ENCODE measurements around the gene RPL22L1.
"Not testable (repeated sequence)": the region's sequence is repeated elsewhere in the genome, so short reads cannot be mapped to it uniquely, and the experiment has no call there.

Gene RPL22L1

DNA sequence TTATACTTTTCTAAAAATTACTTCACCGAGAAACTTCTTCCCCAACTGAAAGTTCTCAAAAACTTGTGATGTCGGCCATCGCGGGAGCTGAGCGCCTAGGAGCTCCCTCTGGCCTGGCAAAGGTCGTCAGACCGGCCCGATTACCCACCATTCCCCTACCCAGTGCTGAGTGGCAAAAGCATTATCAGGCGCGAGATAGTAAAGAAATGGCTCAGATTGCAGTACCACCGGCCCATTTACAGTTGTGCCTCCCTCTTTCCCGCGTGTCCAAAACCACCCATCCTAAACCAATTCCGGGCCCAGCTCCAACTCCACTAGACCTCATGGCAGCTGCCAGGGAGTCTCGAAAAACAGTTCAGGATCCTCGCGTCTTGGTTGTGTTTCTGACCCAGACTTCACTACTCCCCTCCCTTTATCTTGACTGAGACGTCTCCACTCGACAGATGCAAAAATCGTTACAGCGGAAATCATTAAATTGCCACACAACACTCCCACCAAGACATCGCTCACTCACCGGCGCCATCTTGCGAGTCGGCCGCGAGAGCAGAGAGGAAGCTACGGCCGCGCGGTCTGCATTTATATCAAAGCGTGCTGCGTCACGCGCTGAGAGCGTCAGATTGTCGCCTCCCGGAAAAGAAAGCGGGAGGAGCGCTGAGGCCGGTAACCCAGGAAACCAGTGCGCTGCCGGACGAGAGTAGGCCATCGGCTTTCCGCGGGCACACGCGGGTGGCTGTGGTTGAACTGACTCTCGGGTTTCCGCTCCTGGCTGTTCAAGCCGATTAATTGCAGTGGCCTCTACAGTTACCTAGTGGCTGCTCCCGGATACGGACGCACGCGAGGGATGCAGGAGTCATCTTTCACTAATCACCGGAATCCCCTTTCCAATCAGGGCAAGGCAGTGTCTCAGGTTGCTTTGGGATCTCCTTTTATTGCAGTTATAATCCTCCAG is at the start of gene RPL22L1:
Gene RPL22L1, minus strand, starts transcription at position 551 of the 949 bp plus-strand sequence. Its CDS starts 28 bp downstream, at position 523.
- peak; percentile 89 for DNase-seq (ENCODE audit: insufficient read length, low spot score)
- peak; percentile 96 for FAIRE-seq

DNA sequence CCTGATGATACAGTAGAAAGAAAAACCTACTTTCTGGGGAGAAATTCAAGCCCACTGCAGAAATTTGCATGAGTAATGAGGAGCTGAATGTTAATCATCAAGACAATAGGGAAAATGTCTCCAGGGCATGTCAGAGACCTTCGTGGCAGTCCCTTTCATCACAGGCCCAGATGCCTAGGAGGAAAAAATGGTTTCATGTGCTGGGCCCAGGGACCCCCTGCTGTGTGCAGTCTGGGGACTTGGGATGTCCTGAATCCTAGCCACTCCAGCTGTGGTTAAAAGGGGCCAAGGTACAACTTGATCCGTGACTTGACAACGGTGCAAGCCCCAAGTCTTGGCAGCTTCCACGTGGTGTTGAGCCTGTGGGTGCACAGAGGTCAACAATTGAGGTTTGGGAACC is 48.7 kb upstream of the RPL22L1 start:
- no peak for DNase-seq (ENCODE audit: insufficient read length, low spot score)
- FAIRE-seq = no peak

DNA sequence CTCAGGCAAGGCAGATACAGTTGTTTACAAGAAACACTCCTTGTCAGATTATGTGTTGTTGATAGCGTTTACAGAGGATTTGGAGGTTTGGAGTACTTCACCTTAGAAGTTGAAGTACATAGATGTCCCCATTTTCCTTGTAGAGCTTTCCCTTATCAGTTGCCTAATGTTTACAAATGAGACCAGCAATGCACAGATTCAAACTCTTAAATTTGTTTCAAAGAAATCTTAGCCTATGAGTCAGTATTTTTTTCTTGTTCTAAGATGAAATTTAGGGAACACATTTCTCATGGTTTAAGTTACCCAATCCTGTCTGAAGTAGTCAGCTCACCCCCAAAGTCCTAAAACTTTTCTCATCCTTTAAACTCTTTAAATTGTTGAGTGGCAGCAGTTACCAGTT is 44.7 kb upstream of the RPL22L1 start:
- FAIRE-seq (no peak), DNase-seq (ENCODE audit: insufficient read length, low spot score) (no peak)

DNA sequence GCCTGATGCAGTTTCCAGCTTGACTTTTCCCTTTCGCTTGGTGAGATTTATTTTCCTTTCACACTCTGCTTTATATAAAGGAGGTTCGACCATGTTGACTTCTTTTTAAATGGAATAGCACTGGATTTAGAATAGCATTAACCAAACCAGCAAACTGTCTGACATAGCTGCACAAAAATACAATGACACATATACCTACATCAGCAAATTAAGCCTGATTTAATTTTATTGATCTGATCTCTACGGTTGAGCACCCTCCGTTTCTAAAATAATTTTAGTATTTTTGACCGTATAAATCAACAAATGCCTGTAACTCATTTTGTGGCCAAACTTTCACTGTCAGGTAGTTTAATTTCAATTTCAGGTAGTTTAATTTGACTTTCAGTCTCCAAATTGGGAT is 44.2 kb upstream of the RPL22L1 start:
- FAIRE-seq (no peak), DNase-seq (ENCODE audit: insufficient read length, low spot score) (no peak)

DNA sequence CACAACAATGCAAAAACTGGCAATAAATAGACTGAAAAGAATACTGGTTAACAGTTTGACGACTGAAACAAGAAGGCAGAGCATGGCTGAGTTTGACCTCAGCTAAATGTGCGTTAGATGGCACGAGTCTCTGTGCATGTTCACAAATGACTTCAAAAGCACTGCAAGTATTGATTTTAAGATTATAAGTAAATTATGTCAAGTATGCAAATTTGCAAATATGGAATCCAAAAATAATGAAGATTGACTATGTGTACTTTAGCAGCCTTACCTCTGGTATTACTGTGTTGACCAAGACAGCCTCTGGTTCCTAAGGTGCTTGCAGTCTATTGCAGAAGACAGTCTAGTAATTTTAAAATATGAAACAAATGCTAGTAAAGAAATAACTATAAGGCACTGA is 41.1 kb upstream of the RPL22L1 start:
- no peak for DNase-seq (ENCODE audit: insufficient read length, low spot score)
- no peak for FAIRE-seq

DNA sequence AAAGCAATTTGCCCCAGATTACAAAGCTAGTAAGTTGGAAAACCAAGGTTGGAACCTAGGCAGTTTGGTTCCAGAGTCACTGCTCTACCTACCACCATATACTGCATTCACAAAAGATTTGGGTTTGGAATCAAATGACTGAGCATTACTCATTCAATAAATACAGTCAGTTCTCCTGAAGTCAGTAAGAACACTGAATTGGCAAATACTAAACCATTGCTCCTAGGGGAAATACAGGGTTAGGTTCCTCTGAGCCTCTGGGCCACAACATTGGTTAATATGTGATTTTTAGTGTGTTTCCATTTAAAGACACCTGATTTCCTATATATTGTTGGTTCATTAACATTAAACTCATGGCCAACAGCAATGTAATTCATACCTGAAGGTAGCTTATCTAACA is 40.5 kb upstream of the RPL22L1 start:
- no peak for FAIRE-seq

DNA sequence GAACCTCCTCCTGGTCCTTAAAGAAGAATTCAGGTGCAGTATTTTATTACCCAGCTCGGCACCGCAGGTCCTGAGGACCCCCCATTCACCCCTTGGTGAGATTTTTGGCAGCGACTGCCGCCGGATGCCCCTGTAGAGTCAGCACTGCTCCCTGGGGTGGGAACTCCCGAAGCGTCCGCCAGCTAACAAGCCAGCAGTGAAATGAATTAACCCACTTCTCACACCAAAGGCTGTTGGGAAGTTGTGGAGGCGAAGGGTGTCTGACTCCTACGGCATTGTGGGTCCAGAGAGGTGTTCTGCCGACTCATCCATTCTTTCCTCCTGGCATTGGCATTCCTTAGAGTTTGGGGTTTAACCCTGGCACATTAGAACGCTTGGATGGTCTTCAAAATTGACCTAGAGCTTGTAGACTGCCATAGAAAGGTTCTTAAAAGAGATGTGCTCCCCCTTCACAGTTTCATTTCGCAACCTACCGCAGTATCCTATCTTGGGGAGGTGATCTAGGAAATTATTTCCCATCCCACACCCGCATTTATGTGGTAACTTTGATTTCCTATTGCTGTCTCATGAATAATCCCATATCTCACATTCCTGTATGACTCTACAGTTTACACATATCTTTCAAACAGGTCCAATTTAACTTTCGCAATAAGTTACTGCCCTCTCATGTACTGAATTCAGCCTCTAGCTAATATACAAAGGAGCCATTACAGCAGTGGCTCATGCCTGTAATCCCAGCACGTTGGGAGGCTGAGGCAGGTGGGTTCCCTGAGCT is 39.3 kb upstream of the RPL22L1 start:
- FAIRE-seq (peak; percentile 33), DNase-seq (ENCODE audit: insufficient read length, low spot score) (peak; percentile 78)

More for the DNA sequence above, 40.5 kb upstream of the RPL22L1 start:
- DNase-seq (ENCODE audit: insufficient read length, low spot score) = no peak

DNA sequence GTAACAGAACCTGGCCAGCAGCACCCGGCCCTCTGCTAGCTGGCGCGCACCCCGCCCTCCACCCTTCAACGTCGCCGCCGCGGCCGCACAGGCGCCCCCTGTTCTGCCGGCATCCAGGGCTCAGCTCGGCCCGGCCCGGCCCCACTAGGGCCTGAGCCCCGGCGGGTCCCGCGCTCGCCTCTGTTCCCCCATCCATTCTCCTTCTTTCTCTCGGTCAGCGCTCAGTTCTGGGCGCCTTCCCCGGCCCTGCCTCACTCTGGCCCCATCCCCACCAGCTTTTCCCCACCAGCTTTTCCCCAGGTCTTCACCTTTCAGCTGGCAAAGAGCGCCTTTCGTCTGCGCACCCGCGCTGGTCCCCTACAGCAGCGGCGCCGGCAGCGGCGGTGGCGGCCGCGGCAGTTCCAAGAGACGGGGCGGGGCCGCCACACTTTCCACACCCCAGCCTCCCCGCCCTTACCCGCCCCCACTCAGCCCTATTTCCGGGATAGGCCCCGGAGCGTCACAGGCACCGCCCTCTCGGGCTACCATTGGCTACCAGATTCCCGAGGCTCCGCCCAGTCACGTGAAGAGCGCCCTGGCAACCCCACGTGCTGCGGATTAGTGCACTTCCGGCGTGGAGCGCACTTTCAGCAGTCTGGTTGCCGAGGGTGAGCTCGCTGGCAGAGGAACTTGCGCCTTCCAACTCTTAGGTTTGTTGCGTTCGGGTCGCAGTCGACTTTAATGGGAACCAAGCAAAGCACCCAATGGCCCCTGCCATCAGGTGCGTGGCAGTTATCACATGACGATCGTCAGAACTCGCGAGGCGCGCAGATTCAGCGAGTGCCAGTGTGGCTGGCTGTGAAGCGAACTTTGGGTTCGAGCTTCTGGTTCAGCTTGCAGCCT is 38.5 kb upstream of the RPL22L1 start, which contains the start of gene EIF5A2:
Gene EIF5A2, minus strand, starts transcription at position 403 of the 882 bp plus-strand sequence. CDS start 831 bp downstream, outside the sequence.
- FAIRE-seq (peak; percentile 91), DNase-seq (ENCODE audit: insufficient read length, low spot score) (peak; percentile 97)

DNA sequence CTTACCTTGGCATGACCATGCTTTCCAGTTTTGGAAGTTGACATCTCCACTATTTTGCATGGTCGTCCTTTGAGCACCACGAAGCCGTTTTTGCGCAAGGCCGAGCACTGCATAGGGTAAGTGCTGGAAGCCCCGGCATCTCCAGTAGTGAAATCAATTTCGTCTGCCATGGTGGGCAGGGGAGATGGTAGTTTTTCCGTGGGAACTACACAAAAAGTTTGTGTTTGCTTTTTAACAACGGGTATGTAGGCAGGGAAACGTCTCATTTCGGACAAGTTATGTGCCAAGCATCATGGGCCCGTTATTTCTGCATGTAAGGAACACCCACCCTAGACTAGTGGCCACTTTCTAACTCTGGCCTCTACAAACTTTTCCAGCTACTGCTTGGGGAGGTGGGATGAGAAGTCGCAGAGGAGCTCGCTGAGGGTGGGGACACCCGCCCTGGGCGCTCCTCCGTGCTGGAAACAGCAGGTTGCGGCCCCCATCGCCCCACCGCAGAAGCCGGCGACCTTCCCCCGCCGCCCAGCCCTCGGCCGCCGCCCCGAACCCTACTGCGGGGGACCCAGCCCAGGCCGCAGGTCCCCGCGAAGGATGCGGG is 37.7 kb upstream of the RPL22L1 start:
- DNase-seq (ENCODE audit: insufficient read length, low spot score) (peak; percentile 23), FAIRE-seq (no peak)

DNA sequence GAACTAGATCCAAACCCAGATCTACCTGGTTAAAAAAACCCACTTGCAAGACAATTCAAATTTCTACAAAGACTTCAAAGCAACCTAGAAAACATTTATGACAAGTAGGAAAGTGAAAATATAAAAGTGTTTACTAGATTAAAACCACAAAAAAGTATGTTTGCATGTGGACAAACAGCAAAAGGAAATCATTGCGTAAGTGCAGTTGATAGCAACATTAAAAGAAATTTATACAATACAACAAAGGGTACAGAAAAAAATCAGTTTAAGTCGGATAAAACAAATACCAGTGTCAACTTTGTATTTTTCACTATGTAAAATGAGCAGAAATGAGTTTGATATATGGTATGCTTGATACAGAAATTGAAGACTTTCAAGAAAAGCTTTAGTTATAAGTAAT is 35.9 kb upstream of the RPL22L1 start:
- no peak for FAIRE-seq
- DNase-seq (ENCODE audit: insufficient read length, low spot score) = no peak

DNA sequence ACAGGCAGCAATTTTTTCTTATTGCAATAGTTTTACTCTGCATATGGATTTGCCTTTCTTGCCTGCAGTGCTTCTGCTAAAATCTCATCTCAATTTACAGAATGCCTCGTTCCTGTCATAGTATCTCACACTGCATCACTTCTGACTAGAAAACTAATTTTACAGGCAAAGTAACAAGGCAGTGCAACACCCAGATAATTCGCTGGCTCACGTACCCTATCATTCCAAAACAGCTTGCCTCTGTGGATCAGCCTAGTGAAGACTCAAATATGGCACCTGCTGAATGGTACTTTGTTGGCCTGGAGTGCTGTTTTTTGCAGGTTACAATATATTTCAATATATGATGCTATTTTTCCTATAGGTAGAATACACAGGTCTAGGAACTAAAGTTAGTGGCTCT is 33.1 kb upstream of the RPL22L1 start:
- FAIRE-seq (peak; percentile 33), DNase-seq (ENCODE audit: insufficient read length, low spot score) (no peak)

DNA sequence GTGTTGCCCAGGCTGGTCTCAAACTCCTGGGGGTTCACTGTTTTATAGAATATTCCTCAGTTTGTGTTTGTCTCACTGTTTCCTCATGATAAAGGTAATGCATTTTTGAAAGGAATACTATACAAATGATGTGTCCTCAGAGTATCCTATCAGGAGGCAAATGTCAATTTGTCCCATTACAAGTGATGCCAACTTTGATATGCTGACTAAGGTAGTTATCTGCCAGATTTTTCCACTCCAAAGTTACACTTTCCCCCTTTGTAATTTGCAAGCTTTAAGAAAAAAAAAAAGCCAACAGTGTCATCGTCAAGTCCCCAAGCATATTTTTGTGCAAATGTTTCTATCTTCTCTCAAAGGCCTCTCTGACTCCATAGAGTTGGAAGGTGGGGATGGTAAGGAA is 29.5 kb upstream of the RPL22L1 start:
- FAIRE-seq = no peak

DNA sequence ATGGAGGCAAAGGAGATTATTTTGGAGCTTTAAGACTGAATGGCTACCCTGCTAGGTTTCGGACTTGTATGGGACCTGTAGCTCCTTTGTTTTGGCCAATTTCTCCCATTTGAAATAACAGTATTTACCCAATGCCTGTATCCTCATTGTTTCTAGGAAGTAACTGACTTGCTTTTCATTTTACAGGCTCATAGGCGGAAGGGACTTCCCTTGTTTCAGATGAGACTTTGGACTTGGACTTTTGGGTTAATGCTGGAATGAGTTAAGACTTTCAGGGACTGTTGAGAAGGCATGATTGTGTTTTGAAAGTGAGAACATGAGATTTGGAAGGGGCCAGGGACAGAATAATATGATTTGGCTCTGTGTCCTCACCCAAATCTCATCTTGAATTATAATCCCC is 28.0 kb upstream of the RPL22L1 start:
- DNase-seq (ENCODE audit: insufficient read length, low spot score) (no peak), FAIRE-seq (no peak)

More for the DNA sequence above, 29.5 kb upstream of the RPL22L1 start:
- DNase-seq (ENCODE audit: insufficient read length, low spot score) = no peak

DNA sequence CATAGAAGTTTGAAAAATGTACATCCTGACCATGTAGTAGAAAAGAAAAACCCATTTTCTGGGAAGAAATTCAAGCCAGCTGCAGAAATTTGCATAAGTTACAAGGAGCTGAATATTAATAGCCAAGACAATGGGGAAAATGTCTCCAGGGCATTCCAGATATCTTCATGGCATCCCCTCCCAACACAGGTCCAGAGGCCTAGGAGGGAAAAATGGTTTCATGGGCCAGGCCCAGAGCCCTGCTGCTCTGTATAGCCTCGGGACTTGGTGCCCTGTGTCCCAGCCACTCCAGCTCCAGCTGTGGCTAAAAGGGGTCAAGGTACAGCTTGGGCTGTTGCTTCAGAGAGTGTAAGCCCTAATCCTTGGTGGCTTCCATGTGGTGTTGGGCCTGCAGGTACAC is 27.2 kb upstream of the RPL22L1 start:
- not testable (repeated sequence) for FAIRE-seq

DNA sequence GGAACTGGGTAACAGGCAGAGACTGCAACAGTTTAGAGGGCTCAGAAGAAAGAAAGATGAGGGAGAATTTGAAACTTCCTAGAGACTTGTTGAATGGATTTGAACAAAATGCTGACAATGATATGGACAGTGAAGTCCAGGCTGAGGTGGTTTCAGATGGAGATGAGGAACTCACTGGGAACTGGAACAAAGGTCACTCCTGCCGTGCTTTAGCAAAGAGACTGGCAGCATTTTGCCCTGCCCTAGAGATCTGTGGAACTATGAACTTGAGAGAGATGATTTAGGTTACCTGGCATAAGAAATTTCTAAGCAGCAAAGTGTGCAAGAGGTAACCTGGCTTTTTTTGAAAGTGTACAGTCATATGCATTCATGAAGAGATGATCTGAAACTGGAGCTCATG is 26.8 kb upstream of the RPL22L1 start:
- DNase-seq (ENCODE audit: insufficient read length, low spot score) = no peak
- FAIRE-seq = no peak

More for the DNA sequence above, 27.2 kb upstream of the RPL22L1 start:
- DNase-seq (ENCODE audit: insufficient read length, low spot score) = not testable (repeated sequence)

DNA sequence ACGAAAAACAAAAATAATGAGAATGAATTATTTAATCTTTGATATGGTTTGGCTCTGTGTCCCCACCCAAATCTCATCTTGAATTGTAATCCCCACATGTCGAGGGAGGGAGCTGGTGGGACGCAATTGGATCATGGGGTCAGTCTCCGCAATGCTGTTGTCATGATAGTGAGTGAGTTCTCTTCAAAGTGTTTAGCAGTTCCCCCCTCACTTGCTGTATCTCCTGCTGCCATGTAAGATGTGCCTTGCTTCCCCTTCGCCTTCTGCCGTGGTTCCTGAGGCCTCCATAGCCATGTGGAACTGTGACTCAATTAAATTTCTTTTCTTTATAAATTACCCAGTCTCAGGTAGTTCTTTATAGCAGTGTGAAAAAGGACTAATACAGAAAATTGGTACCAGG is 26.3 kb upstream of the RPL22L1 start:
- not testable (repeated sequence) for DNase-seq (ENCODE audit: insufficient read length, low spot score); FAIRE-seq

DNA sequence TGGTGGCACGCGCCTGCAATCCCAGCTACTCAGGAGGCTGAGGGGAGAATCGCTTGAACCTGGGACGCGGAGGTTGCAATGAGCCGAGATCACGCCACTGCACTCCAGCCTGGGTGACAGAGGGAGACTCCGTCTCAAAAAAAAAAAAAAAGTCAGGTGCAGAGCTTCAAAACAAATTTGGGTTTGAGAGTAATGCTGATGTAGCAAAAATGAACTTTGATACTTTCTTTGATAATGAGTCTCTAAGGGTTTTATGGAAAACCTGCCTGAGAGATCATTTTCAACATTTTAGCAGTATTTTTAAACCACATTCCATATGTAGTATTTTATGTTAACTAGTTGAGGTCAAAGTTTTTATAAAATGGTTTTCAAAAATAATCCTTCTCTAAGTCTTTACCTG is 23.9 kb upstream of the RPL22L1 start:
- DNase-seq (ENCODE audit: insufficient read length, low spot score) = no peak
- no peak for FAIRE-seq

DNA sequence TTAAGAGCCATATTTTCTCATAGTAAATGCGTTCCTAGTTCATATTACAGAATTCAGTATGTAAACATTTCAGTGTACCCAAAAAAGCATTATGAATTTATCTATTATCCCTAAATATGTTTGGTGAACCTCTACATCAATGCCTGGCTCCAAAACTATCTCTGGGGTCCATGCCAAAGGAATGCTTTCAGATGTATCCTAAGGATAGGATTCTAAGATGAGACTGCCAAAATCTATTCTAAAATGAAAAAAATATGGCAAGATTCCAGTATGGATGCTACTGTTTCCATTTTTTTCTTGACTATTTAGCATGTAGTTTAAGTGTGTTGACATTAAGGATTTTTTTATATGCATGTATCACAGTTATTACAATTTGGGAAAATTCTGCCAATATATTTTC is 19.6 kb upstream of the RPL22L1 start:
- DNase-seq (ENCODE audit: insufficient read length, low spot score) = no peak
- FAIRE-seq = no peak

DNA sequence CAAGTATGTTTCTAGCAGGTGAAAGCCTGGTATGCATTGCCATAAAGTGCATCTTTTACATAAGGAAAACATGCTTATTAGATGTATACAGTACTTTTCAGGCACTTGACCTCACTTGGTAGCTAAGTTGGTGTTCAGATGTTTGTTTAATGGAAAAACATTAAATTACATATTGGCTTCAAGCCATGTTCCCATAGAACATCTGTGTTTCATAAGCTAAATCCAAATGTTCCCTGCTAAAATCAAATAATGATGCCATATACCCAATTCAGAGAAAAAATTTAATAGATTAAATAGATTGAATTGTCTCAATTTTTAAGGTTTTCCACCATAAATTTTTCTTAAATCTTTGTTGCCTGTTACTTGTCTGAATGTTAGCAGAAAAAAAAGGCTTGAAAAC is 19.1 kb upstream of the RPL22L1 start:
- no peak for FAIRE-seq
- DNase-seq (ENCODE audit: insufficient read length, low spot score) = no peak
